Activated naive CD4-positive, alpha-beta T cell treated with anti-CD3 and anti-CD28 coated beads, Interleukin-2, amount 50 U/mL, for 72 hours (primary cell): Measurements from ENCODE around the gene MAFB. TPM values are rescaled to one million over a fixed set of nuclear protein-coding genes. Genes with fewer than 3 reads are reported as not detected.

Experiments
- ATAC-seq, 2 donors: fragments of 150-1000 bp; cut with Tn5 transposase; 2 replicates each; pipeline ENCODE4 v1.10.0; 2021; ENCODE audit warnings: mild to moderate bottlenecking in 2 of 2, moderate library complexity in 2 of 2
- DNase-seq, 2 donors: peaks; one replicate each; pipeline ENCODE4 v3.0.0; 2021 to 2022; ENCODE audit warnings: low spot score in 2 of 2
- H3K27ac Mint-ChIP-seq, 2 donors: one replicate each; pipeline ENCODE4 v1.8.0; 2022; ENCODE audit warnings: mild to moderate bottlenecking in 2 of 2, mixed read lengths in 2 of 2
- H3K36me3 Mint-ChIP-seq, 2 donors: one replicate each; pipeline ENCODE4 v1.8.0; 2022; ENCODE audit warnings: mixed read lengths in 2 of 2
- H3K9me3 Mint-ChIP-seq, 2 donors: one replicate each; pipeline ENCODE4 v1.8.0; 2022; ENCODE audit warnings: mixed read lengths in 2 of 2
- total RNA-seq, 2 donors: library from RNA; stranded (reverse); gene quantifications; one replicate each; pipeline ENCODE4 v1.2.3, GENCODE V29; 2022

Gene MAFB
- total RNA-seq, 2 donors from 2014 or later, result 0.12 TPM; not detected in 1

DNA sequence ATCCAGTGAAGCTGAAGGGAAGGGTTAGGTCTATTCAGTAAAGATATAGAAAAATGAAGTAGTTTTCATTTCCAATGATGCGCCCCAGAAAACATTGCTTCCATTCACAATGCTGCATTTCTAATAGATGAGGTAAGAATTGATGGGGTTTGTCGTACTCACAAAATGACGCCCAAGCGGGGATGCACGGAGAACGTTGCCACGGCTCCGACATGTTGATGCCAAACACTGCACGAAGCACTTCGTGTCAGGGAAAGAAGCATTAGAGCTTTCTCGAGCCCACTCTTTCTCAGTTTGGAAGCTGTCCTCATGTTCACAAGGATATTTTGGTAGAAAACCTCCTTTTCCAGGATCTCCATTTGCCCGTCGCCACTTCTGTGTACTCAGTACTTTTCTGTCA is 21.6 kb upstream of the MAFB start:
- ATAC-seq, result no peak
- Mint-ChIP-seq H3K9me3 (no peaks in the 10 kb centered on the region), H3K27ac (no peak overlapping the region), H3K36me3 (no peaks in the 10 kb centered on the region)
- no peak for DNase-seq

DNA sequence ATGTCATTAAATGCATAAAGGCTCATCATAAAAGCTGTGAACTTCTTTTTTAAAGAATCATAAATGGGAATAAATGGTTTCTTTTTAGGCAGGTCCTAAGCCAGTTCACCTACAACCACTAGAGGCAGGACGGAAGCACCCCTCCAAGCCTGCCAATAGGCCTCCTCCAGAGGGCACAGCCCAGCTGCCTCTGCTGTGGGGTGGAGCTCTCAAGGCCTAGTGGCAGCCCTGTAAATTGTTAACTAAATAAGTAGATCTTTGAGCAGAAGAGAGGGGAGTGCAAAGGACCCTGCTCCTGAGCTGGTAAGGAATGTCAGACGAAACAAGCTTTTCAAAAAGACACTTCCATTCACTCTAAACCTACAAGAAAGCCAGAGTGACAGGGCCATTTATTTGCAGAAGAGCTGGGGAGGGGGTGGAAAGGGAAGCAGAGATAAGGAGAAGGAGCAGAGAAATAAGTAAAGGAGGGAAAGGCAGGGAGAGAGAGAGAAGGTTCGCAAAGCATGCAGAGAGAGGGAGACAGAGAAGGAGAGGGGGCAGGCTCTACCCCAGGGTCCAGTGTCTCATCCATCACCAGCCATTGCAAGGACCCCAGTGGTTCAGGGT is 18.0 kb upstream of the MAFB start:
- Mint-ChIP-seq H3K9me3 (no peaks in the 10 kb centered on the region), H3K27ac (no peak overlapping the region), H3K36me3 (no peaks in the 10 kb centered on the region)
- ATAC-seq (no peak), DNase-seq (no peak)

DNA sequence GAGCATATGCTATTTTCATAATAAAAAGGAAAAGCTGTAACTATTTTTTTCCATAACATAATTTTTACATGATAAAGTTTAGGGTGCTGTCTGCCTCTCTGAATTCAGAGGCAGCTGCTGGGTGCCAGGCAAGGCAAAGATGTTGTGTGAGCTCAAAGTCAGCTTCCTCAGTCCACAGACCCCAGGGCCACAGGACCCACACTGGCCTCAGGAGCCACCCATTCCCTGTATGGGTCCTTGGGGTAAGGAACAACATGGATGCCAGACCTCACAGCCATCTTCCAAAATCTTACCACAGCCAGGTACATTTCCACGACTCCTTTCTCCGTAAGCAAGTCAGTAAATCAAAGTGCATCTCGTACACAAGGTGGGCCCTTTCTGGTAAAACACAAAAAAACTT is 16.4 kb upstream of the MAFB start:
- no peak for DNase-seq
- Mint-ChIP-seq H3K27ac (no peak overlapping the region), H3K9me3 (no peaks in the 10 kb centered on the region), H3K36me3 (no peaks in the 10 kb centered on the region)
- ATAC-seq, result no peak

DNA sequence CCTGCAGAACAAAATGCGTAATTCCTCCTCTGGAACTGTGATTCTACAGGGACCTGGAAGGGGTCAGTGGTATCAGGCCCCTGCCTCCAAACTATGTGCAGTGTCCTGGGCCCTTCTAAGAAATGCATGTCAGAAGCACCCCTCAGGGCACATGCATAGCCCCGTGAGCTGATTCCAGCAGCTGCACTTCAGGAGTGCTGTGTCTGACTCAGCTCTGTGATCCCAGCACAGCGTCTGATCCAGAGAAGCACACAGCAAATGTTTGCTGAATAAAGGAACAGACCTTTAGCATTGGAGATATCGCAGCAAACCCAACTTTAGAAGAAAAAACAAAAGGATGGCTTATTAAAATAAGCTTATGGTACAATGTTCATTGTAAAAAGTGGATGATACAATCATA is 15.8 kb upstream of the MAFB start:
- no peak for DNase-seq
- no peak overlapping the region for H3K27ac Mint-ChIP-seq
- no peaks in the 10 kb centered on the region for H3K36me3 Mint-ChIP-seq
- ATAC-seq, result no peak
- no peaks in the 10 kb centered on the region for H3K9me3 Mint-ChIP-seq

DNA sequence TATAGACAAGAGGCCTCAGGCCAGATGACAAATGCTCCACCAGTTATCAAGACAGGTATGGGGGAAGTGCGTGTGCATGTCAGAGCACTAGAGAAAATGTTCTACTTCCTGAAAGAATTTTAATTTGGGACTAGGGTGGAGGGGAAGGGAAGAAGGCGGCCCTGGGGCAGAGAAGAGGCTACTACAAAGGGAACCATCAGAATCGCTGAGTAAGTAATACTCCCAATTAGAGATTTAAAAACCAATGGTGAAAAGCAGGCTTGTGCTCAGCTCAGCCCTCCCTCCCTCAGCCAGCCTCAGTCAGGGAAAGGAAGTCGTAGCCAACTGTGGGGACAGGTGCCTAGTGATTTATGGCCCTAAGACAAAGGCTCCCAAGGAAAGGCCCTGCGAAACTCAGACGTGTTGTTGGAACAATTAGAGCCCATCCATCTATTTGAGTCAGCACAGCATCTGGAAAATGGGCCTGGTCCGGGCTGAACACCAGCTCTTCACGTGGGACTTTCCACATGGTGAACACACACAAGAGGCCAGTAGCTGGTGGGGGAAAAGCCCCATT is 15.0 kb upstream of the MAFB start:
- H3K9me3 Mint-ChIP-seq, result no peaks in the 10 kb centered on the region
- no peak for ATAC-seq

DNA sequence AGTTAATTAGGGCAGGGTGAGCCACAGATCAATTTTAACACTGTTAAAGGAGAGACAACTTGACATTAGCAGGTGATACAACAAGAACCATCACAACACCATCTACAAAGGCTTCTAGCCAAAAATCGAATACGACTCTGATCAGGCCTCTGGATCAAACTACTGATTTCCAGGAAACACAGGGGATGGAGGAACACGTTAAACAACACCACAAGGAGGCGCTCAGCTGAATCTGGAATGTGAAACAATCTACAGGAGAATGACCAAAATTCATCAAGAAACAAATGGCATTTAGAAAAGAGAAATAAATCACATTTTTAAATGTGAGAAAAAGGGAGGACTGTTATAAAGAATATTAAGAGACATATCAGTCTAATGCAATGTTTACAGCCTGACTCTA is 13.5 kb upstream of the MAFB start:
- H3K36me3 Mint-ChIP-seq, result no peaks in the 10 kb centered on the region
- no peak overlapping the region for H3K27ac Mint-ChIP-seq
- ATAC-seq, result no peak
- no peaks in the 10 kb centered on the region for H3K9me3 Mint-ChIP-seq
- DNase-seq, result no peak

More for the DNA sequence above, 15.0 kb upstream of the MAFB start:
- no peak for DNase-seq
- H3K36me3 Mint-ChIP-seq, result no peaks in the 10 kb centered on the region
- H3K27ac Mint-ChIP-seq, result no peak overlapping the region

DNA sequence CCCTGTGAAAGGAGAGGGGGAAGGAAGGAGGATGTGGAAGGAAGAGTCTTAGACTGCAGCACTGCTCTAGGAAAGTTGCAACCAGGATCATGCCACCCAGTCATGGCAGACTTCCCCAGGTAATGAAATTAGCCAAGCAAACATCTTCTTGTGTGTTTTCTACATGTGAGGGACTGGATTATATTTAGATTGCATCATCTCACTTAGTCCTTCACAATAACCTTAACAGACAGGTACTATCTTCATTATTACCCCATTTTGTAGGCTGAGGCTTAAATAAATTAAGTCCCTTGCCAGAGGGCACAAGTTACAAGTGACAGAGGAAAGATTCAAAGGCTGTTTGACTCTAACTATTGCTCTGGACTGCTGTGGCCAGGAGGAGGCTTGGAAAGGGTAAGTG is 9.7 kb upstream of the MAFB start:
- Mint-ChIP-seq H3K27ac (no peak overlapping the region), H3K36me3 (no peaks in the 10 kb centered on the region), H3K9me3 (no peaks in the 10 kb centered on the region)
- ATAC-seq (no peak), DNase-seq (no peak)

DNA sequence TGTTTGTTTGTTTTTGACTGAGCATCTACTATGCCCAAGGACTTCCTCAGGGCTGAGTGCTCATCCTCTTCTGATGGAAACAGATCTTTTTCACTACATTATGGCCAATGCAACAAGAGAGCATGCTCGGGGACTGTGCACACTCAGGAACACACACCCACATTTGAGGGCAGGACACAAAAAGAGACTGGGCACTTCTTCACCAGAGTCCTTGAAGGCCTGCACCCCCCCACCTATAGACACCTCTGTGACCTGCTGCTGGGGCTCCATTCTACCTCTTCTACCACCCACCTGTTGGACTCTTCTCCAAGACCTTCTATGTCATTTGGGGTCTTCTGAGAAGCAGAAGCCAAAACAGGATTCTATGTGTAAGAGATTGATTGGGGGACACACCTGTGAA is 9.2 kb upstream of the MAFB start:
- Mint-ChIP-seq H3K9me3 (no peaks in the 10 kb centered on the region), H3K27ac (no peak overlapping the region), H3K36me3 (no peaks in the 10 kb centered on the region)
- DNase-seq, result no peak
- ATAC-seq, result no peak

DNA sequence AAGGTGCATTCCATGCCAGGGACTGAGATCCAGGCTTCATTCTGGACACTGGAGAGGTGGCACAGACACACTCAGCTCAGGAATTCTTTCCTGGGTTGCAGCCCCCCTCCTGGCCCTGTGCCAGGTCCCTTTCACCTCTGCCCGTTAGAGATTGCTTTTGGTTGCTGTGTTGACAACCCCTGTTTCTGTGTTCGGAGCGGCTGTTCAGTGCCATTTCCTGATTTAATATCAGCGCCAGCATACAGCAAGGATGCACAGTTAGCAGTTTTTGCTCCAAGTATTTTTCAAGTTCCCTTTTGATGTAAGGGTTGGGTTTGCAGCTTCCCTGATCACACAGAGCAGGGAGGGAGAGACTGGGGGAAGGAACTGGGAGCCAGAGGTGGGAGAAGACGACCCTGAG is 8.5 kb upstream of the MAFB start:
- ATAC-seq (no peak), DNase-seq (no peak)
- Mint-ChIP-seq H3K27ac (no peak overlapping the region), H3K36me3 (no peaks in the 10 kb centered on the region), H3K9me3 (no peaks in the 10 kb centered on the region)

DNA sequence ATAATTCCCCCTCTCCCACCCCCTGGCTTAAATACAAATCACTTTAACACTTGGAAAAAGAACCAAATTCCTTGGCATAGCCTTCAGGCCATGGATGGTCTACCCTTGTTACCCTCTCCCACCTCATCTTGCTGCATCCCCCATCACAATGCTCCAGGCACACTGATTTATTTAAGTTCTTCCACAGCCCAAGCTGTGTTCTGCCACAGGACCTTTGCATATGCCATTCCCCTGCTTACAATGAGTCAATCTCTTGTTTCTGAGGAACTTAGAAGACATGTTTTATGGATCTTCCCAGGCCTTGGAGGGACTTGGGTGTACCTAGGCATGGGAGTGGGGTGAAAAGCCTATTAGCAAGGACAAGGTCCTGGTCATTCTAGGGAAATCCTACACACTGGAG is 6.2 kb upstream of the MAFB start:
- ATAC-seq (no peak), DNase-seq (no peak)
- Mint-ChIP-seq H3K36me3 (no peaks in the 10 kb centered on the region), H3K9me3 (no peaks in the 10 kb centered on the region), H3K27ac (no peak overlapping the region)

DNA sequence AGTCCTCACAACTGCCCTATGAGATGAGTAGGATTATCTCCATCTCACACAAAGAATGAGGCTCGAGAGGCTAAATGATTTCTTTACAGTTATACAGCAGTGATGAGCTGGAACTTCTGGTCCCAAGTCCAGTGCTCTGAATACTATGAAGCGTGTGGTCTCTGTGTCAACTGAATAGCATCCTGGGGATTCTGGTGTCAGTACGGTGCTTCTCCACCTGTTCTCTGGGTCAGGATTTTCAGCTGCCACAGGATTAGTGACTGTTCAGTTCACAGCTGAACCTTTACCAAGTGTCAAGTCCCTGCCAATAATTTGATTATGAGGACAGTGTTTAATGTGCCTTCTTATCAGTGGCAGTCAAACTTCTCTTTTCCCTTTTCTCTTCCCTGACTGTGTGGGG is 5.2 kb upstream of the MAFB start:
- DNase-seq (no peak), ATAC-seq (no peak)
- Mint-ChIP-seq H3K27ac (no peak overlapping the region), H3K36me3 (peaks cover 0 to 5% of the 10 kb centered on the region in 2 donors), H3K9me3 (no peaks in the 10 kb centered on the region)

DNA sequence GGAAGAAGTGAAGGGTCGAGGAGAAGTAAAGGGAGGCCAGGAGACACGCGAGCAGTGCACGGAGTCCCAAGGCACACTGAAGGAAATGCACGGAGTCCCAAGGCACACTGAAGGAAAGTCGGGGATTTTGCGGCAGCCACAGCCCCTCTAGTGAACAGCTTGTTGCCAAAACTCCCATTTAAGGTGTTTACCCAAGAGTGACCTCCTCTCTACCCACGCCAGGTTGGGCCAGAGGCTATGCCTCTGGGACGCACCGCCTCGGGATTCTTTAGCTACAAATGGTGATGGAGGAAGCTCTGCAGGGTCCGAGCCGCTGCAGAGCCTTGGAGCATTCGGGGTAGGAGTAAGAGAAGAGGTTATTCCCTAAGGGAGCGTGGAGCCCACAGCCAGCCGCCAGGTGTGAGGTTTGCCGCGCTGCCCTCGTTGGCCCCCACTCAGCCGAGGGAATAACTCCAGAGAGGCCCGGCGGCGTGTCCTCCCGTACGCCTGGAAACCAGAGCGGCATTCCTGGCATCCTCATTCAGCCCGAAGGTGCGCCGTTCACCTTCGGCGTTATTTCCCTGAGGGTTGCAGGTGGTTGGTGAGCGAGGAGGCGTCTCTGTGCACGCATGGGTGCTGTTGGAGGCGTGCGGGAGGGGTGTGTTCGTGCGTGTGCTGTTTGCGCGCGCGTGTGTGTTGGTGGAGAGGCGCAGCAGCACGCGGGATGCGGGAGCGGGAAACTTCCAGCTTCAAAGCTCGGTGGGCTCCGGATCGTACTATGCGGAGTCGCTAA is 3.4 kb upstream of the MAFB start:
- no peaks in the 10 kb centered on the region for H3K9me3 Mint-ChIP-seq
- ATAC-seq, result no peak
- H3K27ac Mint-ChIP-seq, result no peak overlapping the region
- peaks cover 0 to 5% of the 10 kb centered on the region in 2 donors for H3K36me3 Mint-ChIP-seq
- no peak for DNase-seq

DNA sequence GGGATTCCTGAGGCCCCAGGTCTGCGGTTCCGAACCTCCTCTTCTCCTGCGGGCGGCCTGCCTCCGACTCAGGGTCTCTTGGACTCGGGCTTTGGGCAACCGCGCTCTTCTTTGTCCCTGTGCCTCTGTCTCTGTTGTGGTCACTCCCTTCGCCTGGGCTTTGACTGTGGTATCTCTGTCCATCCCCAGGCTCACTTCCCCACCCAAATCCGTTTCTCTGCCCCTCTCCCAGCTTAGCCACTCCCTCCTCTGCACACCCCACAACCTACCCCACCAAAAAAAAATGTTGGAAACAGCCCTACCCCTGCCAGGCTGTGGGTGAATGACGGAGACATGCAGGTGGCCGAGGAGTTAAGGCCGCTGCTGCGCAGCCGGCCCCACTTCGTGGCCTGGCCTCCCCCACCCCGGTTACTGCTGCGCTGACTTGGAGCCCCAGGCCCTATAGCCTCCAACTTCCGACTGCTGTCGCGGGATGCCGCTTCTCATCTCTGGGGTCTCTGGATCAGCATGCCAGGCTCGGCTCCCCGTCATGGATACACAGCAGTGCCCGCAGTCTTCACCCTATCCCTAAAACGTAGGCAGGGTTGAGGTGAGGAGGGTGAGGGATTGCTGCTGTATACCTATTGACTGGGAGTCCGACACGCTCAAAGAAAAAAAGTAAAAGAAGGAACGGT is 2.7 kb upstream of the MAFB start:
- peaks cover 0 to 5% of the 10 kb centered on the region in 2 donors for H3K36me3 Mint-ChIP-seq
- ATAC-seq, result no peak
- no peak overlapping the region for H3K27ac Mint-ChIP-seq
- DNase-seq, result no peak
- no peaks in the 10 kb centered on the region for H3K9me3 Mint-ChIP-seq

DNA sequence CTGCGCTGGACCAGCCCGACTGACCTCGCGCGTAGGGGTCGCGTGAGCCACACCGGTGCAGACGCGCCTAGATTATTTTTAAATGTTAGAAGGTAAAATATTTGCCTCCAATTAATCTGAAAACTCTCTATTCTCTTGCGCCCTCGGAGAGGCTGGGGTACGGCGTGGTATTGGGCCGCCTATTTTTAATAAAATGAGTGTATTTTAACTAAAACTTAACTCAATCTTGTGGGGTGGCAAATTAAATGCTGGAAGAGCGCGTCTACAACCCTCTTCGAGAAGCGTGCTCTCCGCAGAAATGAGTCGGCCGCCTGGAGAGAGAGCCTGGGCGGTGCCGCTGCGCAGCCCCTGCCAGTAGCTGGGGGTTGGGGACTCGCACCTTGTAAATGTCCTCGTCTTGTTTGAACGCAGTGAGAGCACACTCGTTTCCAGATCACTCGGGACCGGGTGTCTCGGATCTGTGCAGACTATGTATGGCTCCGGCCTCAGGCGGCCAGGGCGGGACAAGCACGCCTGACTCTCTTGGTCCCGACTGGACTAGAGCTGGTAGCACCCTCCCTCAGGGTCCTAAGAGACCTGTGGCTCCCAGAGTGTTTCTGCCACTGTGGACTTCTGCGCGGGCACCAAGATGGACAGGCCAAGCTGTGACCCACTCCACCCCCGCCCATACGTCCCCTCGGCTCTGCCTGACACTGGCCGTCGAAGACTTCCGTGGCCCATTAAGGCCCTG is 2.0 kb upstream of the MAFB start:
- H3K27ac Mint-ChIP-seq, result no peak overlapping the region
- peaks cover 0 to 5% of the 10 kb centered on the region in 2 donors for H3K36me3 Mint-ChIP-seq
- no peaks in the 10 kb centered on the region for H3K9me3 Mint-ChIP-seq
- DNase-seq (no peak), ATAC-seq (no peak)

DNA sequence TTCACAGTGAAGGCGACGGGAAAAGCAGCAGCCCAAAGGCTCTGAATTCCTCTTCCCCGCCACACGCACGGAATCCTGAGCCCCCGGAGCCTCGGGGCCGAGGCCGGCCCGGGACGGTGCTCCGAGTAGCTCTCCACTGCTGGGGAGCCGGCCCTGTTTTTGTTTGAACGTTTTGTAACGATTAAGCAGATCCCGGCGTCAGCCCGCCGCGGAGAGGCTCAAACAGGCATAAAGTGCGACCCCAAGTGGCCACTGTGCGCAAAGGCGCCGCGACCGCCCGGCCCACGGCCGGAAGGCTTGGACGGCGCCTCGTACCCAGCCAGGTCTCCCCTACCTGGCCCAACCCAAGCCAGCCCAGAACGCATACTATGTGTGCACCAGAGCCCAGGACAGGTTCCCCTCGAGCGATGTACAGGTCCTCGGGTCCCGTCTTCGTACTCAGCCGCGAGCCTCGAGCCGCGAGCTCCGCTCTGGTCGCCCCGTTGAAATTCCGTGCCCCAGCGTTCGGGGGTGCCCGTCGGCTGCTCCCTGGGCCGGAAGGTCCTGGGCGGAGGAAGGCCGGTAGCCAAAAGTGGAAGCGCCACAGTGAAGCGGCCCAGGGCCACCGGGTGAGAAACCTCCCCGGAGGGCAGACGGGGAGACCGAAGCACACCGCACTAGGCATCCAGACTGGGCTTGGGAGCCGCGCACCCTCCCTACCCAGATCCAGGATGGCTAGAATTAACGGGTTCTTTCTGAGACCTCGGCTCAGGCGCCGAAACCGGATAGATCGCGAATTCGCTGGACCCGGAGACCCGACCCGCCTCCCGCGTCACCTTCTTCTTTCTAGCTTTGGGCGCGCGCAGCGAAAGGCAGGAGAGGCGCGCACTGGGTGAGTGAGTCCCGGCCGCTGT is 1.2 kb upstream of the MAFB start:
- DNase-seq (peak; percentile 63 to 91), ATAC-seq (peak; percentile 61 to 69)
- peaks cover 0 to 5% of the 10 kb centered on the region in 2 donors for H3K36me3 Mint-ChIP-seq
- no peak overlapping the region for H3K27ac Mint-ChIP-seq
- no peaks in the 10 kb centered on the region for H3K9me3 Mint-ChIP-seq
